Neural crest cell (in vitro differentiated cells): ENCODE measurements around the gene S100PBP. TPM values are rescaled to one million over a fixed set of nuclear protein-coding genes. Genes with fewer than 3 reads are reported as not detected.

Experiments used
- DNase-seq: peaks from one replicate; pipeline ENCODE4 v3.0.0; 2021; ENCODE audit warnings: low read depth, mixed read lengths, low spot score
- H3K27ac Mint-ChIP-seq: one replicate; pipeline ENCODE4 v1.8.0; 2021; ENCODE audit warnings: mild to moderate bottlenecking, mixed read lengths; ENCODE audit not compliant: unreplicated experiment
- H3K27me3 Mint-ChIP-seq: 2 replicates; pipeline ENCODE4 v1.8.0; 2021; ENCODE audit warnings: low read depth, mild to moderate bottlenecking, mixed read lengths
- H3K36me3 Mint-ChIP-seq: 2 replicates; pipeline ENCODE4 v1.8.0; 2021; ENCODE audit warnings: low read depth, mild to moderate bottlenecking, mixed read lengths
- H3K4me1 Mint-ChIP-seq: 2 replicates; pipeline ENCODE4 v1.8.0; 2021; ENCODE audit warnings: mixed read lengths
- H3K4me3 Mint-ChIP-seq: one replicate; pipeline ENCODE4 v1.8.0; 2021; ENCODE audit warnings: mild to moderate bottlenecking, mixed read lengths
- H3K9me3 Mint-ChIP-seq: 2 replicates; pipeline ENCODE4 v1.8.0; 2021; ENCODE audit warnings: mixed read lengths
- total RNA-seq: library from RNA; stranded (reverse); gene quantifications from 2 replicates; pipeline ENCODE4 v1.2.1, GENCODE V29; 2021
- TF ChIP-seq, protein P1 (sequence below): fragments of 200-600 bp; sonication (generic); conservative IDR thresholded peaks from 2 replicates; pipeline ENCODE4 v1.5.0; 2021; ENCODE audit warnings: antibody characterized with exemption, mild to moderate bottlenecking

The S100PBP gene
- total RNA-seq, 1 donor from 2014 or later: 55.0 TPM

DNA sequence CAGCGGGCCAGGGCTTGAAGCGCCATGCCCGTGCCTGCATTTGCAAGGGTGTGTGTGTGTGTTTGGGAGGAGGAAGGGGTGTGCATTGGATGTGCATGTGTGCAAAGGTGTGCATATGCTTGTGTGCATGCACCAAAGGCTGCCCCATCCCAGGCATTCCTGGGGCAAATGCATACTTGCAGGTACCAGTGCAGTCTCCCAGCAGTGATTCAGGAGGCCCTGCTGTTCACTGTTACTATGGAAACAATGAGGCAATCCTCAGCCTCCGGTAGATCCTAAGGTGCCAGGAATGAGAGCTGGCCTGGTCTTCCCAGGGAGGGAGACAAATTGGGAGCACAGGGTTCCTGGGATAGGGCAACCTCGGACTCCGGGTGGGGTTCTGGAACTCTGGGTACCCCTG is 60.7 kb downstream of the S100PBP start:
- Mint-ChIP-seq H3K36me3 (no peaks in the 10 kb centered on the region), H3K9me3 (no peaks in the 10 kb centered on the region), H3K4me1 (peaks cover 16% of the 10 kb centered on the region), H3K4me3 (no peak overlapping the region), H3K27ac (no peak overlapping the region), H3K27me3 (peaks cover 29% of the 10 kb centered on the region)
- TF ChIP-seq, protein P1, sequence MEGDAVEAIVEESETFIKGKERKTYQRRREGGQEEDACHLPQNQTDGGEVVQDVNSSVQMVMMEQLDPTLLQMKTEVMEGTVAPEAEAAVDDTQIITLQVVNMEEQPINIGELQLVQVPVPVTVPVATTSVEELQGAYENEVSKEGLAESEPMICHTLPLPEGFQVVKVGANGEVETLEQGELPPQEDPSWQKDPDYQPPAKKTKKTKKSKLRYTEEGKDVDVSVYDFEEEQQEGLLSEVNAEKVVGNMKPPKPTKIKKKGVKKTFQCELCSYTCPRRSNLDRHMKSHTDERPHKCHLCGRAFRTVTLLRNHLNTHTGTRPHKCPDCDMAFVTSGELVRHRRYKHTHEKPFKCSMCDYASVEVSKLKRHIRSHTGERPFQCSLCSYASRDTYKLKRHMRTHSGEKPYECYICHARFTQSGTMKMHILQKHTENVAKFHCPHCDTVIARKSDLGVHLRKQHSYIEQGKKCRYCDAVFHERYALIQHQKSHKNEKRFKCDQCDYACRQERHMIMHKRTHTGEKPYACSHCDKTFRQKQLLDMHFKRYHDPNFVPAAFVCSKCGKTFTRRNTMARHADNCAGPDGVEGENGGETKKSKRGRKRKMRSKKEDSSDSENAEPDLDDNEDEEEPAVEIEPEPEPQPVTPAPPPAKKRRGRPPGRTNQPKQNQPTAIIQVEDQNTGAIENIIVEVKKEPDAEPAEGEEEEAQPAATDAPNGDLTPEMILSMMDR: no peak
- no peak for DNase-seq

DNA sequence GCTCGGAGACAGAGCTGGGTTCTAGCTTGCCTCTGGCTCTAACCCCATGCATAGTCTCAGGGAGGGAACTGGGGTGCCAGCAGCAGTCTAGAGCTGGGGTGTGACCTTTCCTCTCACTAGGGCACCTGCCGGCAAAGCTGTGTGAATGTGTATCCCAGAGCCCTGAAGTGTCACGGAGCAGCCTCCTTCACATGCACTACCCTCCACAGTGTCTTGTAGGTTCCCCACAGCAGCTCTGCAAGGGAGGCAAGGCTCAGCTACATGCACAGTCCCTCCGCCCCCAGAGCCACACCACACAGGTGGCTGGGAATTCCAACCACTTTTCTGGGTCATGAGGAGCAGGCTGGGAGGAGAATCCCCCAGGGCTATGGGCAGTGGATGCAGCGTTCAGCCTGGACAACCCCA is 61.2 kb downstream of the S100PBP start:
- H3K36me3 Mint-ChIP-seq: no peaks in the 10 kb centered on the region
- peaks cover 16% of the 10 kb centered on the region for H3K4me1 Mint-ChIP-seq
- TF ChIP-seq, protein P1: no peak
- no peak overlapping the region for H3K27ac Mint-ChIP-seq
- DNase-seq: no peak
- peaks cover 33% of the 10 kb centered on the region for H3K27me3 Mint-ChIP-seq
- H3K9me3 Mint-ChIP-seq: no peaks in the 10 kb centered on the region
- H3K4me3 Mint-ChIP-seq: no peak overlapping the region

DNA sequence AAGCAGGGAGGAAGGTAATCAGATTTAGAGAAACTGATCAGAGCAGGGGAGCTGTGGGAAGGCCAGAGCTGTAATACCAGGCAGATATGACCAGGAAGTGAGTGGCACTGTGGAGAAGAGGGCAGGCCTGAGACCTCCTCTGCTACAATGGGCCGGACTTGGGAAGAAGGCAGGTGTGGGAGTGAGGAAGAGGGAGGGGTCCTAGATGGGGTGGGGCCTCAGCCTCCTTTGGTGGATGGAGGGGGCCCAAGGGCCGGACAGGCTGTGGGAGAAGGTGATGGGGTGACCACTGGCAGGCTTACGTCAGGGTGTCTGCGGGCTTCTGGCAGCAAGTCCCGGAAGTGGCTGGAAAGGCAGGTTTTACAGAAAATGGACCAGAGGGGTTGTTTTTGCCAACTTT is 63.8 kb downstream of the S100PBP start:
- TF ChIP-seq, protein P1: no peak
- Mint-ChIP-seq H3K27me3 (peaks cover 42% of the 10 kb centered on the region), H3K4me3 (no peak overlapping the region)

DNA sequence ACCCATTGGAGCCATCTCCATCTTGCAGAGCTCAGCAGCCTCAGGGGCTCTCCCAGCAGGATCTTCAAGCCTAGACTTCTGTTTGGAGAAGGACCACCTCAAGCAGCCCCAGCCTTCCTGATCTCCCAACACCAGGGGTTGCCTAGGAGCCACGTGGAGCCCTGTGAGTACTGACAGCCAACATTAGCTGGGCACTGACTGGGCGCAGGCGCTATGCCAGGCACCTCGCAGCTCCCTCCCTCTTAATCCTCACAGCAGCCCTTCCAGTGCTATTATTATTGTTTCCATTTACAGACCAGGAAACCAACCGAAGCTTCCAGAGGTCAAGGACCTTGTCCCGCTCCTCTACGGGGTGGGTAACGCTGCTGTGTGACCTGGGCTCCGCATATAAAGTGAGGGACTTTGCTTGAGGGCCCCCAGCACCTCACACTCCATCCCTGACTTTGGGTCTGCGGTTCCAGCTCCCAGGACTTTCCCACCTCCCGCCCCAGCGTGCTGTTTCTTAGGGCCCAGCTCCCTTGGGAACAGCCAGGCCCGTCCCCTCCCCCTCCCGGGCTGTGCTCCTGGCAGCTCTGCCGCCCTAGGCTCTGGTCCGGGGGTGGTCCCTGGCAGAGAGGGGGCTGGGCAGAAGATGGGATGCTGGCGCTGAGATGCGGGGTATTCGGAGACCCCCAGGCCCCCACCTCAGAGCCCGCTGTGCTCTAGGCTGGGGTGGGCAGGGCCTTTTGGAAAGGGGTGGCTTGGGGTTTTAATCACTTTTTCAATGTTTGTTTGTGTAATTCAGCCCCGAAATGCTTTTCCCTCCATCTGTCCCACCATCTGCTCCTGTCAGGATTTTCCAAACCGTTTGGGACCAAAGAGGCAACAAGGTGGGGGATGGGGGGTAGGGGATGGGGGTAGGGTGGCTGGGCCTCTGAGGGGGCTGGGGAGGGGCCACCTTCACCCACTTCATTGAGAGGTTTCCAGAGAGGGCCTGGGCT is 64.7 kb downstream of the S100PBP start:
- H3K27ac Mint-ChIP-seq: no peak overlapping the region
- H3K4me3 Mint-ChIP-seq: no peak overlapping the region
- H3K4me1 Mint-ChIP-seq: peaks cover 12% of the 10 kb centered on the region
- H3K27me3 Mint-ChIP-seq: peaks cover 50% of the 10 kb centered on the region
- H3K9me3 Mint-ChIP-seq: no peaks in the 10 kb centered on the region
- DNase-seq: no peak
- no peaks in the 10 kb centered on the region for H3K36me3 Mint-ChIP-seq
- TF ChIP-seq, protein P1: no peak

More for the DNA sequence above, 63.8 kb downstream of the S100PBP start:
- no peak for DNase-seq
- peaks cover 12% of the 10 kb centered on the region for H3K4me1 Mint-ChIP-seq
- no peaks in the 10 kb centered on the region for H3K9me3 Mint-ChIP-seq
- no peak overlapping the region for H3K27ac Mint-ChIP-seq
- no peaks in the 10 kb centered on the region for H3K36me3 Mint-ChIP-seq

DNA sequence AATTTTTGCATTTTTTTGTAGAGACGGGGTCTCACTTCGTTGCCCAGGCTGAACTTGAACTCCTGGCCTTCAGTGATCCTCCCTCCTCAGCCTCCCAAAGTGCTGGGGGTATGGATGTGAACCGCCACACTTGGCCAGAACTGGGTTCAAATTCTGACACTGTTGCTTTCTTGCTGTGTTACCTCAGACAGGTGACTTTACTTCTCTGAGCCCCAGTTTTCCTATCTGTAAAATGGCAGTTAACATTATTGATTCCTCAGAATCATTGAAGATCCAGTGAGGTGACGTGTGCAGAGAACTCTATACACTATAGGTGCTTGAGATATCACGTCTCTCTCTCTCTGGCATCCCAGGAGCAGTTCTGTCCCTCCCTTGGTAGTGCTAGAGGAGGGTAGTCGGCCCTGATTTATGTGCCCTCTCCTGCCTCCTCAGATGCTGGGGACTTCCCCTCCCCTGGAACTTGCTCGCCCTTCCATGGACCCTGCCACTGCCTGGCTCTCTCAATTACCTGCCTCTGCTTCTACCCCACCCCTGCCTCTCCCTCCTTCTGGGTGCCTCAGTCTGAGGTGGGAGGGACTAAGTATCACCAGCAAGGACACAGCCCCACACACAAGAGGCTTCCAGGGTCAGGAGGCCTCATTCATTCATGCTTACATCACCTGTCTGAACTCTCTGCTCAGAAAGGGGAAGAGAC is 66.0 kb downstream of the S100PBP start:
- H3K4me3 Mint-ChIP-seq: no peak overlapping the region
- H3K27ac Mint-ChIP-seq: no peak overlapping the region
- no peak for DNase-seq
- H3K27me3 Mint-ChIP-seq: peaks cover 55% of the 10 kb centered on the region
- H3K4me1 Mint-ChIP-seq: peaks cover 6% of the 10 kb centered on the region
- no peaks in the 10 kb centered on the region for H3K9me3 Mint-ChIP-seq
- TF ChIP-seq, protein P1: no peak
- H3K36me3 Mint-ChIP-seq: no peaks in the 10 kb centered on the region
